Lung microvascular endothelial cell (primary cell): ENCODE results near the gene SPAG4. TPM values are rescaled to one million over a fixed set of nuclear protein-coding genes. Genes with fewer than 3 reads are reported as not detected.

Source experiments
- DNase-seq, 2 donors: peaks; one replicate each; pipeline versions ENCODE4 v3.0.0 to v3.0.0-alpha.2; 2010; ENCODE audit warnings: low read depth in 2 of 2
- total RNA-seq: library from RNA; depleted of rRNA; stranded (reverse); fragments of >200 nt; gene quantifications from 2 replicates; pipeline ENCODE4 v1.2.1, GENCODE V29; 2014

Gene SPAG4
- total RNA-seq, 1 donor from 2014 or later = 19.0 TPM

DNA sequence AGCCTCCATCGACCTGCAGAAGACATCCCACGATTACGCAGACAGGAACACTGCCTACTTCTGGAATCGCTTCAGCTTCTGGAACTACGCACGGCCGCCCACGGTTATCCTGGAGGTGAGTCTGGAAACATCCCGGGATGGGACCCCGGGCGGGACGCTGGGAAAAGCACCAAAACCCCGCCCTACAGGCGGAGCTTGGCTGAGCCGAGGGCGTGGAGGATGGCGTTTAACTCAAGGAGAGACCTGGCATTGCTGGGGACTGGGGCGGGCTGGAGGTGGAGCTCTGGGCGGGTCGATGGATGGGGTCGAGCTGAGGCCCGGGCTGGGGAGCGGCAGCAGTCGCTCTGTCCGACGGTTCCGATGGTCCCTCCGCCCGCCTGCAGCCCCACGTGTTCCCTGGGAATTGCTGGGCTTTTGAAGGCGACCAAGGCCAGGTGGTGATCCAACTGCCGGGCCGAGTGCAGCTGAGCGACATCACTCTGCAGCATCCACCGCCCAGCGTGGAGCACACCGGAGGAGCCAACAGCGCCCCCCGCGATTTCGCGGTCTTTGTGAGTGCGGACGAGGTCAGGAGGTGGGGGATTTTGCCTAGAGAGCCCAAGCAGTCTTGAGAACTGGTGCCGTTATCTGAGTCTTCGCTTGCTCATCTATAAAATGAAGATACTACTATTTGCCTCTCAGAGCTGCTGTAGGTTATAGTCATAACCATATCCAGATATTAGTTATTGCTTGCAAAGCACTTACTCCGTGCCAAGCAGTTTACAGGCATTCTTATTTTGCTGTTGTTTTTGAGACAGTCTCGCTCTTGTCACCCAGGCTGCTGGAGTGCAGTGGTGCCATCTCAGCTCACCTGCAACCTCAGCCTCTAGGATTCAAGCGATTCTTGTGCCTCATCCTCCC, 3.8 kb downstream of the SPAG4 start:
- DNase-seq = peak; percentile 75 to 78

- no peak for DNase-seq
These were observed 5.4 kb downstream of the SPAG4 start for GRCh38 chr20:35620818-35621559.

- no peak for DNase-seq
These were observed 5.9 kb downstream of the SPAG4 start for GRCh38 chr20:35621560-35621946.

GRCh38 chr20:35625584-35626385, 10.2 kb downstream of the SPAG4 start:
- no peak for DNase-seq

DNA sequence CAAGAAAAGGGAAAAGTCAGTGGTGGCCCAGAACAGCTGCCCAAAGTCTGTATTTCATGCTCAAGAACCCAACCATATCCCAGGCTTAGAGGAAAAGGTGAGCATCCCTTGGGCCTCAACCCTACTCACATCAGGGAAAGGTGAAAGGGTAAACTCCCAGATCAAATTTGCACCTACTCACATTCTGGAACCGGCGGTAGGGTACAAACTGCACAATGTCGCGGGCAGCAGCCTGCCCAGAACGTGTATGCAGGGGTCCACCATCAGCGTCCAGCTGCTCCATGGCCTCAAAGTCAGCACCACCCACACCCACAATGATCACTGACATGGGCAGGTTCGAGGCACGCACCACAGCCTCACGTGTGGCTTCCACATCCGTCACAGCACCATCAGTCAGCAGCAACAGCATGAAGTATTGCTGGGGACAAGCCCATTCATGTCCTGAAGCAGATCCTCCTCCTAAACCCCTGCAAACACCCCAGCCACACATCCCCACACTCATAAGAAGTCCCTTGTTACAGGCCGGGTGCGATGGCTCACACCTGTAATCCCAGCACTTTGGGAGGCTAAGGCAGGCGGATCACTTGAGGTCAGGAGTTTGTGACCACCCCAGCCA, 10.9 kb downstream of the SPAG4 start:
- no peak for DNase-seq

GRCh38 chr20:35627121-35627520, 11.5 kb downstream of the SPAG4 start:
- DNase-seq = no peak

DNA sequence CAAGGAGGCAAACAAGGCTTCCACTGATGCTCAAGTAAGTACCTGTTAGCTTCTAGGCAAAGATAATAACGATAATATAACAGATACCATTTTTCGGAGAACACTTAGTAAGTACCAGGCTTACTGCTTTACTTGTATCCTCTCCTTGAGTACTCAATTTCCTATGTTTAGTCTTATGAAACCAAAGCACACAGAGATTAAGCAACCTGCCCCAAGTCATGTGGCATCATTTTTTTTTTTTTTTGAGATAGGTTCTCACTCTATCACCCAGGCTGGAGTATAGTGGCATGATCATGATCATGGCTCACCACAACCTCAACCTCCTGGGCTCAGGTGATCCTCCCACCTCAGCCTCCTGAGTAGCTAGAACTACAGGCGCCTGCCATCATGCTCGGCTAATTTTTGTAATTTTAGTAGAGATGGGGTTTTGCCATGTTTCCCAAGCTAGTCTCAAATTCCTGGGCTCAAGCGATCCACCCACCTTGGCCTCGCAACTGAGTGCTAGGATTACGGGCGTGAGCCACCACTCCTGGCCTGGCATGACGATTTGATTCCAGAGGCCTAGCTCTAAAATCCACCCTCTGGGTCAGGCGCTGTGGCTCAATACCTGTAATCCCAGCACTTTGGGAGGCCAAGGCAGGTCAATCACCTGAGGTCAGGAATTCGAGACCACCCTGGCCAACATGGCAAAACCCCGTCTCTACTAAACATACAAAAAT, 14.0 kb downstream of the SPAG4 start:
- no peak for DNase-seq

DNA sequence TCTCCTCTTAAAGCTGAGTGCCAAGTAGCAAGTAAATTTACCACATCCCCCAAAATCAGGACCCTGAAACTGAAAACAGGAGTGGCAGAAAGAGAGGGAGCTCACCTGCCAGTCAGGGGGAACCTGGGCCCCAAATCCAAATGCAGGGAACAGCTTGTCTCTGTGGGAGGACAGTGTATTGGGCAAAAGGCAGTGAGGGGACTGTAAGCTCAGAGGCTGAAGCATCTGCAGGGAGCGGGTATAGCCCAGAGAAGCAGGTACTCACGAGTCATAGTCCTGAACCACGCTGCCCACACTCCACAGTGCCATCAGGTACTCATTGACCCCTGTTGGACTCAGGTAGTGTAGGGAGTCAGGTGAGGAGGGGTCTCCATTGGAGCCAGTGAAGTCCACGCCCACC, 15.0 kb downstream of the SPAG4 start:
- no peak for DNase-seq

DNA sequence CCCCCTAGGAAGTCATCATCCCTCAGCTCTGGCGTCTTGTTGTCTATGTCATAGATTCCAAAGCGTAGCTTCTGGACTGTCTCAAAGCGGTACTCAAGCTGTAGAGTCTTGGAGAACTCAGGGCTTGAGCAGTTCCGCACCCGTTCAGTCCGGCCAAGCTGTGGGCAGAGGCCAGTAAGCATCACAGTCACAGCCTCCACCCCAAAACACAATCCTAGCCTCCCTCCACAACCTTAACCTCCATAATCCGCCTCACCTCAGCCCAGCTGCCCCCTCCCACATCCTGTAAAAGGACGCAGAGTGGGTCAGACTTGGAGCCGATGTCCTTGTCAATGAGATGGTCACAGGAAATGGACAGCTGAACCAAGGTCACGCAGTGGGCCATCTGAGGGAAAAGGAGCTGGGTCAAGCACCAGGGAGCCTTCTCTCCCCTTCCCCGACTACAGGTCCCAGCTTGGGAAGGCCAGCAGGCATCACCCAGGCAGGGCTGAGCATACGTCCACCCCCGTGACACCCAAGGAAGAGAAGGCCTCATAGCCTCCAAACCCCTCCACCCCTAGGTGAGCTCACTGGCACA, 17.0 kb downstream of the SPAG4 start:
- no peak for DNase-seq

GRCh38 chr20:35635652-35636051, 20.0 kb downstream of the SPAG4 start:
- DNase-seq = no peak

DNA sequence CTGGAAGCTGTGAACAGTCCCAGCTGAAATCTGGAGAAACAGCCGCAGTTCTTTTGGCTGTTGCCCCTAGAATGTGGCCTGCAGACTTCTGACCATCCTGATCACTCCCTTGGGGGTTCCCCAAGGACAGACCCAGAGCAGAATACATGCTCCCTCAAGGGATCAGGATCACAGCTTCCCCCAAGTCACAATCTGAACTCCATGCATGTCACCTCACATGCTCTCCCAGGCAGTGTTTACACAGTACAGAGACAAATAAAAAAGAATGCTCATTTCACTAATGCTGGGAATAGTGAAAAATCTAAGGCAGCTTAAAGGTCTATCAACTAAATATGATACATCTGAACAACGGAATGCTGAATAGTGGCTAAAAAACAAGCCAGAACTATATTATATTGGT, 20.5 kb downstream of the SPAG4 start:
- DNase-seq = no peak

- no peak for DNase-seq
These were observed 21.6 kb downstream of the SPAG4 start for GRCh38 chr20:35637276-35637675.

GRCh38 chr20:35638751-35639150, 23.1 kb downstream of the SPAG4 start:
- no peak for DNase-seq

GRCh38 chr20:35640724-35641123, 25.1 kb downstream of the SPAG4 start:
- no peak for DNase-seq

DNA sequence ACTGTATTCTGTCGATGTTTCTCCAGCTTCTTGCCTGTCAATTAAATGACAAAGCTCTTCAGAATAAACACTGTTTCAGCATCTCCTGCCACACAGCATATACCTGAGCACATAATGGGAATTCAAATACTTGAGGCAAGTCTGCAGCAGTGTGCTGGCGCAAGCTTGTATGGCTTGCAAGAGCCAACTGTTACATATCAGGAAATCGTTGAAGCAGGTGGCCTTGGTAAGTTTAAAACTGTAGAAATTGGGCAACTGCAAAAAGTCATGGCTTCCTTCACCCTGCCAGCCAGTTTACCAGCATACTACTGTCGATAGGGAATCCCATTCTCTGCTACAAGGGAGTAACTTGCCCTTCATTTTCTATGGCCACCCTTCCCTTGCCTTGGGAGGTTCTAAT, 26.1 kb downstream of the SPAG4 start:
- no peak for DNase-seq

- no peak for DNase-seq
These were observed 27.4 kb downstream of the SPAG4 start for GRCh38 chr20:35643045-35643444.

DNA sequence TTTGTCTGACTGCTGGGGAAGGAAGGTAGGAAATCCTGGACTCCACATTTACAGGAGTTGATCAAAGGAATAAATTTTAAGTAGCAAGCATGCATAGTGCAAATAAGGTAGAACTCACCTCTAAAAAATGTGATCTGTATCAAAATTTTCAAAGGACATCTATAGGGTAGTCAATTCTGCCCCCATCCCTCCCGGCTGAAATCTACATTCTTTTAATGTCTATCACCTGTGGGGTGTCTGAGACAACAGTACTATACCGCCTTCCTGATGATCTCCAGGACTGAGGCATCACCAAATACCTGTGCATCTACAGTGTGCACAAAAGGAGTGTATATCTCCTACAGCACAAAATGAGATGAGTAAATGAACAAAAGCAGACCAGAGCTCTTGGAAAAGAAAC, 29.2 kb downstream of the SPAG4 start:
- no peak for DNase-seq

DNA sequence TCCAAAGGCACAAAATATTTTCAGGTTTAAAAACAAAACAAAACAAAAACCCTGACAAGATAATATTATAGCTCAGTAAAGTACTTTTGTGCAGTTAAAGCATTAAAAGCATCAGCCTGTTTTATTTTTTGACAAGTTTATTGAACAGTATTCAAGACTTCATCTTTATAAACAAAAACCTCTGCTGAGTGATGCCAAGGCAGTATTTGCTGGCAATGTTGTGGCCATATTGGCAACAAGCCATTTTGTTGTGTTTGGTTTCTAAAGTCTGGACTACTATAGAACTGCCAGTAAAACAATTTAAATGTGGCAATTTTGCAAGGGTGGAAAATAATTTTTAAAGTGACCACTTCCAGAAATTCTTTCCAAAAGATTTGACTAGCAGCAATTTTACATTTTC, 33.2 kb downstream of the SPAG4 start:
- peak; percentile 16 to 55 for DNase-seq

- no peak for DNase-seq
These were observed 35.0 kb downstream of the SPAG4 start for GRCh38 chr20:35650632-35651031.

- DNase-seq = no peak
These were observed 36.3 kb downstream of the SPAG4 start for GRCh38 chr20:35651958-35652357.
